Endothelial cell of umbilical vein (primary cell): Measurements from ENCODE around the gene MYBBP1A. TPM values are rescaled to one million over a fixed set of nuclear protein-coding genes. Genes with fewer than 3 reads are reported as not detected.

Experiments used
- BruUV-seq: library from RNA; stranded (reverse); fragments of 400-500 nt; replicated peaks from 2 replicates; lab custom pipeline; 2021; lab: Mats Ljungman, UMichigan
- CTCF ChIA-PET: fragments of 300-600, 350-600 bp; sonication (Branson Sonifier 250); formaldehyde crosslinking; loops from one replicate; lab custom pipeline; 2021; ENCODE audit warnings: antibody characterized with exemption, inconsistent platforms; lab: Charles Lee
- POLR2A ChIA-PET: fragments of 300-600, 350-600 bp; sonication (Branson Sonifier 250); formaldehyde crosslinking; loops from one replicate; lab custom pipeline; 2021; ENCODE audit warnings: antibody characterized with exemption, inconsistent platforms; lab: Charles Lee
- DNase-seq: peaks from one replicate; pipeline ENCODE4 v3.0.0-alpha.2; 2011; ENCODE audit warnings: low read depth, low spot score
- FAIRE-seq: peaks from 2 replicates; lab custom pipeline; 2011; peaks lifted over from hg19 to GRCh38; lab: Jason Lieb, UNC
- H2AFZ ChIP-seq: 2 replicates; pipeline ENCODE4 v1.6.0; 2012; ENCODE audit warnings: low read depth, low read length, control low read depth, inconsistent platforms
- H3K27ac ChIP-seq: 2 replicates; pipeline ENCODE4 v1.5.1; 2011; ENCODE audit warnings: low read depth, mild to moderate bottlenecking, control low read depth, low read length, moderate library complexity; ENCODE audit not compliant: insufficient read depth
- H3K27me3 ChIP-seq, 2 experiments: 2 replicates each; pipeline versions ENCODE4 v1.6.0 to v1.6.1; 2011; ENCODE audit warnings: low read length in 2 of 2, mixed read lengths in 1 of 2; ENCODE audit not compliant: control insufficient read depth in 2 of 2, insufficient read depth in 2 of 2
- H3K36me3 ChIP-seq, 2 experiments: 2 replicates in 1 of 2; 3 replicates in 1 of 2; pipeline ENCODE4 v1.5.1; 2011; ENCODE audit warnings: low read length in 2 of 2, mild to moderate bottlenecking in 1 of 2, moderate library complexity in 1 of 2; ENCODE audit not compliant: control insufficient read depth in 2 of 2, insufficient read depth in 2 of 2; ENCODE audit errors: extremely low read depth in 1 of 2
- H3K4me1 ChIP-seq: 3 replicates; pipeline ENCODE4 v1.5.1; 2011; ENCODE audit warnings: mild to moderate bottlenecking, low read length; ENCODE audit not compliant: control insufficient read depth, insufficient read depth; ENCODE audit errors: extremely low read depth
- H3K4me2 ChIP-seq: 2 replicates; pipeline ENCODE4 v1.6.1; 2011; ENCODE audit warnings: low read length, control low read depth, mixed read lengths; ENCODE audit not compliant: insufficient read depth
- H3K4me3 ChIP-seq, 3 experiments: fragments of 200-600 bp in 1 of 3; sonication (generic), shearing (Covaris generic) in 1 of 3; replicated peaks in 1 of 3; 2 replicates each; pipeline ENCODE4 v1.5.1; 2011 to 2016; ENCODE audit warnings: control low read depth in 3 of 3, low read length in 3 of 3, mild to moderate bottlenecking in 2 of 3, inconsistent platforms in 1 of 3, low read depth in 1 of 3, moderate library complexity in 1 of 3; ENCODE audit not compliant: insufficient read depth in 1 of 3
- H3K79me2 ChIP-seq: 2 replicates; pipeline ENCODE4 v1.6.0; 2012; ENCODE audit warnings: low read length, inconsistent platforms; ENCODE audit not compliant: control insufficient read depth, insufficient read depth
- H3K9ac ChIP-seq: replicated peaks from 2 replicates; pipeline ENCODE3; 2011; ENCODE audit warnings: low read length, control low read depth; ENCODE audit not compliant: insufficient read depth; ENCODE audit errors: extremely low read depth
- H3K9me1 ChIP-seq: replicated peaks from 3 replicates; pipeline ENCODE4 v1.6.0; 2011; ENCODE audit warnings: mild to moderate bottlenecking, low read length; ENCODE audit not compliant: control insufficient read depth, insufficient read depth; ENCODE audit errors: extremely low read depth
- H3K9me3 ChIP-seq: replicated peaks from 2 replicates; pipeline ENCODE4 v1.5.1; 2012; ENCODE audit warnings: low read length, inconsistent platforms; ENCODE audit not compliant: control insufficient read depth, insufficient read depth
- H4K20me1 ChIP-seq: replicated peaks from 2 replicates; pipeline ENCODE3; 2011; ENCODE audit warnings: mild to moderate bottlenecking, low read length; ENCODE audit not compliant: control insufficient read depth, insufficient read depth; ENCODE audit errors: extremely low read depth
- FOS ChIP-seq: IDR thresholded peaks from 2 replicates; pipeline ENCODE4 v1.6.1; 2011; ENCODE audit warnings: mild to moderate bottlenecking, low read length, moderate library complexity, borderline replicate concordance; ENCODE audit not compliant: insufficient read depth
- JUN ChIP-seq: IDR thresholded peaks from 2 replicates; pipeline ENCODE4 v1.6.1; 2011; ENCODE audit warnings: borderline replicate concordance, low read depth; ENCODE audit not compliant: insufficient read length, insufficient read depth
- MYC ChIP-seq: IDR thresholded peaks from one replicate; pipeline ENCODE4 v1.6.1; 2011; ENCODE audit warnings: mild to moderate bottlenecking, low read depth, low read length
- POLR2AphosphoS5 ChIP-seq: IDR thresholded peaks from 2 replicates; pipeline ENCODE4 v1.6.1; 2012; ENCODE audit warnings: low read depth, mild to moderate bottlenecking, control low read depth, low read length, moderate library complexity; ENCODE audit not compliant: insufficient read depth
- dilution Hi-C: fragments of 300-500 bp; cut with MboI; formaldehyde crosslinking; loops from one replicate; pipeline ENCODE4 v1.15.0; 2019; ENCODE audit warnings: low sequenced_read_pairs; ENCODE audit not compliant: extremely low pct_ligation_motif_present
- intact Hi-C: fragments of 100-400 bp; cut with micrococcal nuclease; formaldehyde crosslinking; loops from one replicate; pipeline ENCODE4 v1.10.0; 2022
- polyA plus RNA-seq, 4 experiments: library from polyadenylated mRNA; depleted of rRNA in 3 of 4; stranded (reverse) in 3 of 4; unstranded in 1 of 4; fragments of >200 nt; gene quantifications; 2 replicates each; pipeline versions ENCODE4 v1.2.1 to v1.2.3, GENCODE V29; 2011 to 2012; ENCODE audit warnings: missing spikeins in 1 of 4
- total RNA-seq: library from RNA; stranded (reverse); gene quantifications from 2 replicates; pipeline ENCODE4 v1.2.3, GENCODE V29; 2021
- TF ChIP-seq, protein P1 (sequence below): IDR thresholded peaks from 2 replicates; pipeline ENCODE4 v1.6.1; 2011; ENCODE audit not compliant: insufficient read depth, insufficient read length
- TF ChIP-seq, protein P2 (sequence below), 2 donors: IDR thresholded peaks; 1 replicate in 1 of 2; 2 replicates in 1 of 2; pipeline ENCODE4 v1.5.1; 2011; ENCODE audit warnings: low read length in 2 of 2, mild to moderate bottlenecking in 2 of 2, moderate library complexity in 2 of 2, control low read depth in 1 of 2, inconsistent platforms in 1 of 2, low read depth in 1 of 2; ENCODE audit not compliant: insufficient read depth in 1 of 2; ENCODE audit errors: extremely low read depth in 1 of 2

The MYBBP1A gene
- total and polyA plus RNA-seq, 2 donors (not counting 3 experiments of a cell fraction or from before 2014, with no cell fraction given): 26.8 to 79.2 TPM

DNA sequence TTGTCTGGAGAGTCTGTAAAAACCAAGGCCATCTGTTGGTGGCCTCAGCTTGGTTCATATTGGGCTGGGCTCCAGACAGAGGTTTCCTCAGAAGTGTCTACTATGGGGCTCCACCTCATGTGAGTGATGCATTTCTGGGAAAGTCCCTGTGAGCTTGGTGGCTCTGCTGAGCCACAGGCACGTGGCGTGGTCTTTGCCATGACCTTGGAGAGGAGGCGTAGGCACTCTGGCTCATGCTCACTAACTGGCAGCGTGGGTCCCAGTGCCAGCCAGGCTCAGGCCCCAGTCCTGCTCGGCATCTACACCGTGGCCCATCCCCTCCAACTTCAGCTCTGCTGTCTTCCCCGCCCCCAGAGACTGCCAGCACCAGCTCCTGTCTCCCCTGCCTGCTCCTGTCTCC is 18.5 kb upstream of the MYBBP1A start:
- no peaks in the 10 kb centered on the region for H3K36me3 ChIP-seq
- no peak overlapping the region for H3K27ac ChIP-seq
- FAIRE-seq (no peak), DNase-seq (no peak)
- H3K4me3 ChIP-seq: no peak overlapping the region
- peaks cover 0 to 7% of the 10 kb centered on the region in 2 experiments for H3K27me3 ChIP-seq
- ChIA-PET POLR2A (no interaction called here), CTCF (interaction anchor here (0.5 kb wide), 1 partner anchor 112 kb away, joined by 3 read pairs; no protein-coding TSS in a partner anchor)
- H2AFZ ChIP-seq: no peak overlapping the region
- H3K9ac ChIP-seq: no peak overlapping the region
- H3K4me1 ChIP-seq: no peaks in the 10 kb centered on the region
- intact Hi-C loops (no loop called here), dilution Hi-C loops (no loop called here)
- no peaks in the 10 kb centered on the region for H4K20me1 ChIP-seq
- H3K4me2 ChIP-seq: no peak overlapping the region
- BruUV-seq: no TSS peak
- TF ChIP-seq, protein P1, sequence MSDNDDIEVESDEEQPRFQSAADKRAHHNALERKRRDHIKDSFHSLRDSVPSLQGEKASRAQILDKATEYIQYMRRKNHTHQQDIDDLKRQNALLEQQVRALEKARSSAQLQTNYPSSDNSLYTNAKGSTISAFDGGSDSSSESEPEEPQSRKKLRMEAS: no peak
- TF ChIP-seq MYC: no peak
- no peak for TF ChIP-seq FOS
- TF ChIP-seq POLR2AphosphoS5: no peak
- TF ChIP-seq JUN: no peak
- no peaks in the 10 kb centered on the region for H3K9me3 ChIP-seq
- H3K9me1 ChIP-seq: no peaks in the 10 kb centered on the region
- no peaks in the 10 kb centered on the region for H3K79me2 ChIP-seq

DNA sequence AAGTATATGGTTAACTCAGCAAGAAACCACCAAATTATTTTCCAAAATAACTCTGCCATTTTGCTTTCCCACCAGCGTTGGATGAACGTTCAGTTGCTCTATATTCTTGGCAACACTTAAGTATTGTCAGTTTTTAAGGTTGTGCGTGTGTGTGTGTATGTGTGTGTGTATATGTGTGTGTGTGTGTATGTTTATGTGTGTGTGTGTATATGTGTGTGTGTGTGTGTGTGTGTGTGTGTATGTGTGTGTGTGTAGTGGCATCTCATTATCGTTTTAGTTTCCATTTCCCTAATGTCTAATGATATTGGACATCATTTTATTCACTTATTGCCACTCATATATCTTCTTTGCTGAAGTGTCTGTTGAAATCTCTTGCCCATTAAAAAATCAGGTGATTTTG is 17.9 kb upstream of the MYBBP1A start:
- peaks cover 0 to 7% of the 10 kb centered on the region in 2 experiments for H3K27me3 ChIP-seq
- H3K9me3 ChIP-seq: no peaks in the 10 kb centered on the region
- H3K4me1 ChIP-seq: no peaks in the 10 kb centered on the region
- dilution Hi-C loops: no loop called here
- H3K4me3 ChIP-seq: no peak overlapping the region
- H4K20me1 ChIP-seq: no peaks in the 10 kb centered on the region
- no peak overlapping the region for H3K27ac ChIP-seq
- CTCF ChIA-PET: no interaction called here
- H3K9me1 ChIP-seq: no peaks in the 10 kb centered on the region
- TF ChIP-seq, protein P2, sequence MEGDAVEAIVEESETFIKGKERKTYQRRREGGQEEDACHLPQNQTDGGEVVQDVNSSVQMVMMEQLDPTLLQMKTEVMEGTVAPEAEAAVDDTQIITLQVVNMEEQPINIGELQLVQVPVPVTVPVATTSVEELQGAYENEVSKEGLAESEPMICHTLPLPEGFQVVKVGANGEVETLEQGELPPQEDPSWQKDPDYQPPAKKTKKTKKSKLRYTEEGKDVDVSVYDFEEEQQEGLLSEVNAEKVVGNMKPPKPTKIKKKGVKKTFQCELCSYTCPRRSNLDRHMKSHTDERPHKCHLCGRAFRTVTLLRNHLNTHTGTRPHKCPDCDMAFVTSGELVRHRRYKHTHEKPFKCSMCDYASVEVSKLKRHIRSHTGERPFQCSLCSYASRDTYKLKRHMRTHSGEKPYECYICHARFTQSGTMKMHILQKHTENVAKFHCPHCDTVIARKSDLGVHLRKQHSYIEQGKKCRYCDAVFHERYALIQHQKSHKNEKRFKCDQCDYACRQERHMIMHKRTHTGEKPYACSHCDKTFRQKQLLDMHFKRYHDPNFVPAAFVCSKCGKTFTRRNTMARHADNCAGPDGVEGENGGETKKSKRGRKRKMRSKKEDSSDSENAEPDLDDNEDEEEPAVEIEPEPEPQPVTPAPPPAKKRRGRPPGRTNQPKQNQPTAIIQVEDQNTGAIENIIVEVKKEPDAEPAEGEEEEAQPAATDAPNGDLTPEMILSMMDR (IDR thresholded peaks at IDR 0.05; ENCODE audit: extremely low read depth in 1 of 2, insufficient read depth in 1 of 2, low read depth in 1 of 2, low read length in 2 of 2): no peak
- no peak for TF ChIP-seq JUN
- intact Hi-C loops: no loop called here
- FAIRE-seq (no peak), DNase-seq (no peak)
- no peak overlapping the region for H2AFZ ChIP-seq
- no peak overlapping the region for H3K4me2 ChIP-seq
- no peak overlapping the region for H3K9ac ChIP-seq
- POLR2A ChIA-PET: no interaction called here
- no peaks in the 10 kb centered on the region for H3K79me2 ChIP-seq
- H3K36me3 ChIP-seq: no peaks in the 10 kb centered on the region
- no TSS peak for BruUV-seq
